ENCODE data around the gene CTPS1.

DNA sequence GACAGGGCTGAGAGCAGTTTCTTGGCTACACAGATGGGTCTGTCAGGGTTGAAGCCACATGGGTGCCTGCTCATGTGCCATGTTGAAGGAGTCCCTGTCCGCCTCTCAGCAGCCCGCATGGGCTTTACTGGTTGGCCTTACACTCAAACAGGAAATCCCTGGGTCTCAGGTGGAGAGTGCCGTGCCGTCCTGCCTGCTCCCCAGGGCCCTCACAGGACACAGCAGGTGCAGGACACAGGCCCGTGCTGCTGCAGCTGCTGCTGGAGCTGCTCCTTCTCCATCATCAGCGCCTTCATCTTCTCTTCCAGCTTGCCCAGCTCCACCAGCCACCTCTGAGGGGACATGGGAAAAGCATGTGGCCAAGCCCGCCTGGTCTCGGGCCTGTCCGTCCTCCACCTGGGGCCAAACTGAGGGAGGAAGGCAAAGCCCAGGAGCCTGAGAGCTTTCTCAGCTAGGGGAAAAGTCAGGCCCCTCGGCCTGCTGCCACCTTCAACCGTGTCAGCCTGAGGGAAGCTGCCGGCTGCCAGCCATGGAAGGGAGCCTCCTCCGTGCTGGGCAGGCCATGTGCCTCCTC is 36.5 kb downstream of the CTPS1 start:
- TF ChIP-seq, protein P1, sequence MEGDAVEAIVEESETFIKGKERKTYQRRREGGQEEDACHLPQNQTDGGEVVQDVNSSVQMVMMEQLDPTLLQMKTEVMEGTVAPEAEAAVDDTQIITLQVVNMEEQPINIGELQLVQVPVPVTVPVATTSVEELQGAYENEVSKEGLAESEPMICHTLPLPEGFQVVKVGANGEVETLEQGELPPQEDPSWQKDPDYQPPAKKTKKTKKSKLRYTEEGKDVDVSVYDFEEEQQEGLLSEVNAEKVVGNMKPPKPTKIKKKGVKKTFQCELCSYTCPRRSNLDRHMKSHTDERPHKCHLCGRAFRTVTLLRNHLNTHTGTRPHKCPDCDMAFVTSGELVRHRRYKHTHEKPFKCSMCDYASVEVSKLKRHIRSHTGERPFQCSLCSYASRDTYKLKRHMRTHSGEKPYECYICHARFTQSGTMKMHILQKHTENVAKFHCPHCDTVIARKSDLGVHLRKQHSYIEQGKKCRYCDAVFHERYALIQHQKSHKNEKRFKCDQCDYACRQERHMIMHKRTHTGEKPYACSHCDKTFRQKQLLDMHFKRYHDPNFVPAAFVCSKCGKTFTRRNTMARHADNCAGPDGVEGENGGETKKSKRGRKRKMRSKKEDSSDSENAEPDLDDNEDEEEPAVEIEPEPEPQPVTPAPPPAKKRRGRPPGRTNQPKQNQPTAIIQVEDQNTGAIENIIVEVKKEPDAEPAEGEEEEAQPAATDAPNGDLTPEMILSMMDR (IDR thresholded peaks at IDR 0.05; ENCODE audit: low read length) = no peak
- no peak for TF ChIP-seq EZH2phosphoT487 (IDR thresholded peaks at IDR 0.05; ENCODE audit: low read length)
- TF ChIP-seq EZH2 (optimal IDR thresholded peaks at IDR 0.05; ENCODE audit: low read depth, low read length) = no peak

Measured in MM.1S (cell line).